WTC11 (cell line): ENCODE results near the gene GLS.

Experiments
- CREM ChIP-seq: sonication (generic); formaldehyde crosslinking; IDR thresholded peaks from 2 replicates; pipeline ENCODE4 v1.8.1; 2022; ENCODE audit warnings: mild to moderate bottlenecking, missing genetic modification reagents, moderate library complexity
- JUN ChIP-seq: sonication (generic); formaldehyde crosslinking; IDR thresholded peaks from 2 replicates; pipeline ENCODE4 v1.8.0; 2023; ENCODE audit warnings: mild to moderate bottlenecking, missing genetic modification reagents
- KAT7 ChIP-seq: sonication (generic); formaldehyde crosslinking; IDR thresholded peaks from 2 replicates; pipeline ENCODE4 v1.8.1; 2023; ENCODE audit warnings: missing genetic modification reagents, mild to moderate bottlenecking, borderline replicate concordance
- NR2C2 ChIP-seq: sonication (generic); formaldehyde crosslinking; IDR thresholded peaks from 2 replicates; pipeline ENCODE4 v1.8.0; 2022; ENCODE audit warnings: mild to moderate bottlenecking, missing genetic modification reagents
- ZNF138 ChIP-seq: sonication (generic); formaldehyde crosslinking; conservative IDR thresholded peaks from 2 replicates; pipeline ENCODE4 v1.8.1; 2022; ENCODE audit warnings: mild to moderate bottlenecking, moderate library complexity, missing genetic modification reagents
- ZNF232 ChIP-seq: sonication (generic); formaldehyde crosslinking; IDR thresholded peaks from 2 replicates; pipeline ENCODE4 v1.8.0; 2022; ENCODE audit warnings: mild to moderate bottlenecking, missing genetic modification reagents
- ZNF423 ChIP-seq: fragments of 250-450 bp; sonication (Bioruptor Pico); IDR thresholded peaks from 2 replicates; pipeline ENCODE4 v2.1.2; 2022; ENCODE audit warnings: mild to moderate bottlenecking, moderate library complexity
- TF ChIP-seq, protein P1 (sequence below): fragments of 200-600 bp; IDR thresholded peaks from 2 replicates; pipeline ENCODE4 v1.8.0; 2022; ENCODE audit warnings: antibody characterized with exemption
- TF ChIP-seq, protein P2 (sequence below): sonication (generic); formaldehyde crosslinking; IDR thresholded peaks from 2 replicates; pipeline ENCODE4 v1.8.1; 2023; ENCODE audit warnings: mild to moderate bottlenecking, missing genetic modification reagents, moderate library complexity
- TF ChIP-seq, protein P3 (sequence below): sonication (generic); formaldehyde crosslinking; IDR thresholded peaks from 2 replicates; pipeline ENCODE4 v1.8.1; 2022; ENCODE audit warnings: missing genetic modification reagents, borderline replicate concordance
- TF ChIP-seq, protein P4 (sequence below): sonication (generic); formaldehyde crosslinking; IDR thresholded peaks from 2 replicates; pipeline ENCODE4 v1.8.1; 2022; ENCODE audit warnings: low read depth, mild to moderate bottlenecking, moderate library complexity, missing genetic modification reagents, borderline replicate concordance
- TF ChIP-seq, protein P5 (sequence below): sonication (generic); formaldehyde crosslinking; IDR thresholded peaks from 2 replicates; pipeline ENCODE4 v1.8.0; 2022; ENCODE audit warnings: mild to moderate bottlenecking, missing genetic modification reagents

DNA sequence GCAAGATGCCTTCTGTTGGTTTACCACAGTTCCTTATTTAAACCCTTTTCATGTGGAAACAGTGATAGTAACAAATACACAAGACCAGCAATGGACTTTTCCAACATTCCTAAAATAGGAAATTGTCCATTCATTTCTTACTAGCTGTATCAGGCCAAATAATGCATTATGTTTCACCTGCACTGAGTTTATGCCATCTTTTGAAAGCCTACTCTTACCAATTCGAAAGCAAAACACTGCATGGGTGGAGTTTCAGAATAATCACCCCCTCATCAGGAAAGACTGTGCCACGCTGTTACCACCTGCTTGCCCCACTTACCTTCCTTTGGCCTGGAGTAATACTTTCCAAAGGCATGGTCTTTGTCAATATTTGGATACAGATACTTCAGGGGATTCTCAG is 95.9 kb downstream of the GLS start:
- TF ChIP-seq, protein P1, sequence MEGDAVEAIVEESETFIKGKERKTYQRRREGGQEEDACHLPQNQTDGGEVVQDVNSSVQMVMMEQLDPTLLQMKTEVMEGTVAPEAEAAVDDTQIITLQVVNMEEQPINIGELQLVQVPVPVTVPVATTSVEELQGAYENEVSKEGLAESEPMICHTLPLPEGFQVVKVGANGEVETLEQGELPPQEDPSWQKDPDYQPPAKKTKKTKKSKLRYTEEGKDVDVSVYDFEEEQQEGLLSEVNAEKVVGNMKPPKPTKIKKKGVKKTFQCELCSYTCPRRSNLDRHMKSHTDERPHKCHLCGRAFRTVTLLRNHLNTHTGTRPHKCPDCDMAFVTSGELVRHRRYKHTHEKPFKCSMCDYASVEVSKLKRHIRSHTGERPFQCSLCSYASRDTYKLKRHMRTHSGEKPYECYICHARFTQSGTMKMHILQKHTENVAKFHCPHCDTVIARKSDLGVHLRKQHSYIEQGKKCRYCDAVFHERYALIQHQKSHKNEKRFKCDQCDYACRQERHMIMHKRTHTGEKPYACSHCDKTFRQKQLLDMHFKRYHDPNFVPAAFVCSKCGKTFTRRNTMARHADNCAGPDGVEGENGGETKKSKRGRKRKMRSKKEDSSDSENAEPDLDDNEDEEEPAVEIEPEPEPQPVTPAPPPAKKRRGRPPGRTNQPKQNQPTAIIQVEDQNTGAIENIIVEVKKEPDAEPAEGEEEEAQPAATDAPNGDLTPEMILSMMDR = no peak
- TF ChIP-seq CREM (CRISPR knock-in tag) = no peak
- TF ChIP-seq, protein P2, sequence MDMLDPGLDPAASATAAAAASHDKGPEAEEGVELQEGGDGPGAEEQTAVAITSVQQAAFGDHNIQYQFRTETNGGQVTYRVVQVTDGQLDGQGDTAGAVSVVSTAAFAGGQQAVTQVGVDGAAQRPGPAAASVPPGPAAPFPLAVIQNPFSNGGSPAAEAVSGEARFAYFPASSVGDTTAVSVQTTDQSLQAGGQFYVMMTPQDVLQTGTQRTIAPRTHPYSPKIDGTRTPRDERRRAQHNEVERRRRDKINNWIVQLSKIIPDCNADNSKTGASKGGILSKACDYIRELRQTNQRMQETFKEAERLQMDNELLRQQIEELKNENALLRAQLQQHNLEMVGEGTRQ (CRISPR knock-in tag) = no peak
- no peak for TF ChIP-seq KAT7
- no peak for TF ChIP-seq ZNF423 (CRISPR knock-in tag)
- TF ChIP-seq NR2C2 (CRISPR knock-in tag) = no peak
- TF ChIP-seq ZNF138 (CRISPR knock-in tag) = no peak
- no peak for TF ChIP-seq JUN (CRISPR knock-in tag)
- no peak for TF ChIP-seq ZNF232
- TF ChIP-seq, protein P3, sequence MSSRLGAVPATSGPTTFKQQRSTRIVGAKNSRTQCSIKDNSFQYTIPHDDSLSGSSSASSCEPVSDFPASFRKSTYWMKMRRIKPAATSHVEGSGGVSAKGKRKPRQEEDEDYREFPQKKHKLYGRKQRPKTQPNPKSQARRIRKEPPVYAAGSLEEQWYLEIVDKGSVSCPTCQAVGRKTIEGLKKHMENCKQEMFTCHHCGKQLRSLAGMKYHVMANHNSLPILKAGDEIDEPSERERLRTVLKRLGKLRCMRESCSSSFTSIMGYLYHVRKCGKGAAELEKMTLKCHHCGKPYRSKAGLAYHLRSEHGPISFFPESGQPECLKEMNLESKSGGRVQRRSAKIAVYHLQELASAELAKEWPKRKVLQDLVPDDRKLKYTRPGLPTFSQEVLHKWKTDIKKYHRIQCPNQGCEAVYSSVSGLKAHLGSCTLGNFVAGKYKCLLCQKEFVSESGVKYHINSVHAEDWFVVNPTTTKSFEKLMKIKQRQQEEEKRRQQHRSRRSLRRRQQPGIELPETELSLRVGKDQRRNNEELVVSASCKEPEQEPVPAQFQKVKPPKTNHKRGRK (CRISPR knock-in tag) = no peak
- TF ChIP-seq, protein P4, sequence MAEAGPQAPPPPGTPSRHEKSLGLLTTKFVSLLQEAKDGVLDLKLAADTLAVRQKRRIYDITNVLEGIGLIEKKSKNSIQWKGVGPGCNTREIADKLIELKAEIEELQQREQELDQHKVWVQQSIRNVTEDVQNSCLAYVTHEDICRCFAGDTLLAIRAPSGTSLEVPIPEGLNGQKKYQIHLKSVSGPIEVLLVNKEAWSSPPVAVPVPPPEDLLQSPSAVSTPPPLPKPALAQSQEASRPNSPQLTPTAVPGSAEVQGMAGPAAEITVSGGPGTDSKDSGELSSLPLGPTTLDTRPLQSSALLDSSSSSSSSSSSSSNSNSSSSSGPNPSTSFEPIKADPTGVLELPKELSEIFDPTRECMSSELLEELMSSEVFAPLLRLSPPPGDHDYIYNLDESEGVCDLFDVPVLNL (CRISPR knock-in tag) = no peak
- TF ChIP-seq, protein P5, sequence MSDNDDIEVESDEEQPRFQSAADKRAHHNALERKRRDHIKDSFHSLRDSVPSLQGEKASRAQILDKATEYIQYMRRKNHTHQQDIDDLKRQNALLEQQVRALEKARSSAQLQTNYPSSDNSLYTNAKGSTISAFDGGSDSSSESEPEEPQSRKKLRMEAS (CRISPR knock-in tag) = no peak
